Neural cell (in vitro differentiated cells): ENCODE measurements around the gene RPL38.

ENCODE experiments used
- CTCF ChIP-seq: fragments of 450-650 bp; IDR thresholded peaks from 2 replicates; pipeline ENCODE4 v1.5.1; 2014; ENCODE audit warnings: antibody characterized with exemption, mild to moderate bottlenecking, moderate library complexity; ENCODE audit not compliant: poor library complexity, severe bottlenecking
- EP300 ChIP-seq: fragments of 450-650 bp; conservative IDR thresholded peaks from 2 replicates; pipeline ENCODE4 v1.6.1; 2014; ENCODE audit warnings: antibody characterized with exemption, mild to moderate bottlenecking, moderate library complexity; ENCODE audit not compliant: poor library complexity, severe bottlenecking
- POLR2AphosphoS5 ChIP-seq: IDR thresholded peaks from 2 replicates; pipeline ENCODE4 v1.6.1; 2012
- RAD21 ChIP-seq: fragments of 450-650 bp; conservative IDR thresholded peaks from 2 replicates; pipeline ENCODE4 v1.6.1; 2014; ENCODE audit warnings: antibody characterized with exemption, mild to moderate bottlenecking, moderate library complexity
- REST ChIP-seq: IDR thresholded peaks from 2 replicates; pipeline ENCODE4 v1.6.1; 2012; ENCODE audit warnings: borderline replicate concordance
- SMC3 ChIP-seq: fragments of 450-650 bp; conservative IDR thresholded peaks from 2 replicates; pipeline ENCODE4 v1.6.1; 2014; ENCODE audit warnings: antibody characterized with exemption, mild to moderate bottlenecking, moderate library complexity; ENCODE audit not compliant: poor library complexity
- TAF1 ChIP-seq: IDR thresholded peaks from 2 replicates; pipeline ENCODE4 v1.6.1; 2012; ENCODE audit warnings: low read depth

- TF ChIP-seq CTCF = no peak
- TF ChIP-seq EP300 = no peak
- no peak for TF ChIP-seq TAF1
- TF ChIP-seq POLR2AphosphoS5 = no peak
- no peak for TF ChIP-seq SMC3
- TF ChIP-seq RAD21 = no peak
- no peak for TF ChIP-seq REST
Measured at GRCh38 chr17:74227271-74228080, 24.0 kb downstream of the RPL38 start.
